ENCODE results near the gene NUP210. TPM values are rescaled to one million over a fixed set of nuclear protein-coding genes. Genes with fewer than 3 reads are reported as not detected.

The NUP210 gene
- polyA plus RNA-seq, 6 donors from 2014 or later = 10.4 to 69.3 (median 38.6) TPM

DNA sequence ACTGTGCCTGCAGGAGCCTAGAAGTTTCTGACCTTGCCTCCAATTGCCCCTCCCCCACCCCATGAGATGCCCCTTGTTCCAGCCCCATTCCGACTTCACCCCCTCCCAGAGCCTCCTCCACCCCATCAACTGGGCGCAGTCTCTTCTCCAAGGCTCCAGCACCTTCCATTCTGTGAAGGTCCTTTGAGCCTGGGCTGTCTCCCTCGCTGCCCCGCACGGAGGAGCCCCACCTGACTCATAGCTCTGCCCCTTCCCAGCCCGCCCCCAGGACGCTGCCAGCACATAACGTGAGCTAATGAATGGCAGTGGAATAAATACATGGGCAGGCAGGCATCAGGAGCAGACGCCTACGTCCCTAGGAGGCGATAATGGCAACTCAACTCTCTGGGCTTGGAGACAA, 113.1 kb downstream of the NUP210 start:
- H3K27ac Mint-ChIP-seq = peak overlapping the region in 1 of 6 donors; percentile 47
- H3K4me3 Mint-ChIP-seq = no peak overlapping the region

DNA sequence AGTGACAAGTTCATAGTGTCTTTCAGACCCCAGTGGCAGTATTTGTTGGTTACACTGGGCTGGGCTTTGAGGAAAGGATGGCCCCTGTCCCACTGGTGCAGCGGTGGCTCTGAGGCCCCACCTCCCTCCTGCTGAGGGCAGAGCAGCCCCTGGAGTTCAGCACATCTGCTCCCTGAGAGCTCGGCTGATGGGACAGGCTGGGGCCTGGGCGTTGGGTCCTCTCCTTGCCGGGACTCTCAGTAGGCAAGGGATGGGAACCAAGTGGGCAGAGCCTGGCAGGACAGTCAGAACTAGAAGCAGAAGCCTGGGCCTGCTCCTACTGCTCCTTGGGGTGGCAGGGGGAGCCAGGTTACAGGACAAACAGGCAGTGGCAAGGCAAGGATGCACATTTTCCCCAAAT, 114.5 kb downstream of the NUP210 start:
- Mint-ChIP-seq H3K9me3 (no peaks in the 10 kb centered on the region), H3K4me1 (peaks cover 0 to 11% (median 8%) of the 10 kb centered on the region in 3 donors), H3K27ac (no peak overlapping the region), H3K27me3 (peaks cover 0 to 7% (median 7%) of the 10 kb centered on the region in 3 donors), H3K4me3 (no peak overlapping the region), H3K36me3 (no peaks in the 10 kb centered on the region)
- DNase-seq = no peak
- no peak for ATAC-seq (ENCODE audit: low read depth in 2 of 2)

More for the DNA sequence above, 113.1 kb downstream of the NUP210 start:
- Mint-ChIP-seq H3K36me3 (no peaks in the 10 kb centered on the region), H3K4me1 (peaks cover 0 to 11% (median 8%) of the 10 kb centered on the region in 3 donors), H3K27me3 (no peaks in the 10 kb centered on the region), H3K9me3 (no peaks in the 10 kb centered on the region)
- ATAC-seq (ENCODE audit: low read depth in 2 of 2) (no peak), DNase-seq (no peak)

DNA sequence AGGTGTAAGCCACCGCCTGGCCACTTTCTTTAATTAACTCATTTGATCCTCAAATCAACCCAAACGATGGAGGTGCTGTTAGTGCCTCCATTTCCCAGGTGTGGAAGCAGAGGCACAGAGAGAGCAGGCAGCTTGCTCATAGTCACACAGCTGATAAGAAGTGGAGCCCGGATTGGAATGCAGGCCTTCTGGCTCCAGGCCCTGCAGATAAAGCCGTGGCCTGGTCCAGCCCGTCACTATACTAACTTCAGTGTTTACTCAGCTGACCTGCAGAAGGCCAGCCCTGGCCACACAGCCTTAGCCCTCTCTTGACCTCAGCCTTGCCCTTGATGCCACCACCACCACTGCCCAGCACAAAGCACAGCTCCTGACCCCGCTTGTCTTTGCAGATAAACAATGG, 116.7 kb downstream of the NUP210 start:
- H3K36me3 Mint-ChIP-seq = no peaks in the 10 kb centered on the region
- no peaks in the 10 kb centered on the region for H3K9me3 Mint-ChIP-seq
- DNase-seq (no peak), ATAC-seq (ENCODE audit: low read depth in 2 of 2) (no peak)
- peaks cover 0 to 9% (median 3%) of the 10 kb centered on the region in 3 donors for H3K4me1 Mint-ChIP-seq
- peak overlapping the region in 2 of 6 donors; percentile 11 to 56 for H3K27ac Mint-ChIP-seq
- H3K27me3 Mint-ChIP-seq = peaks cover 4 to 22% (median 7%) of the 10 kb centered on the region in 3 donors
- no peak overlapping the region for H3K4me3 Mint-ChIP-seq

DNA sequence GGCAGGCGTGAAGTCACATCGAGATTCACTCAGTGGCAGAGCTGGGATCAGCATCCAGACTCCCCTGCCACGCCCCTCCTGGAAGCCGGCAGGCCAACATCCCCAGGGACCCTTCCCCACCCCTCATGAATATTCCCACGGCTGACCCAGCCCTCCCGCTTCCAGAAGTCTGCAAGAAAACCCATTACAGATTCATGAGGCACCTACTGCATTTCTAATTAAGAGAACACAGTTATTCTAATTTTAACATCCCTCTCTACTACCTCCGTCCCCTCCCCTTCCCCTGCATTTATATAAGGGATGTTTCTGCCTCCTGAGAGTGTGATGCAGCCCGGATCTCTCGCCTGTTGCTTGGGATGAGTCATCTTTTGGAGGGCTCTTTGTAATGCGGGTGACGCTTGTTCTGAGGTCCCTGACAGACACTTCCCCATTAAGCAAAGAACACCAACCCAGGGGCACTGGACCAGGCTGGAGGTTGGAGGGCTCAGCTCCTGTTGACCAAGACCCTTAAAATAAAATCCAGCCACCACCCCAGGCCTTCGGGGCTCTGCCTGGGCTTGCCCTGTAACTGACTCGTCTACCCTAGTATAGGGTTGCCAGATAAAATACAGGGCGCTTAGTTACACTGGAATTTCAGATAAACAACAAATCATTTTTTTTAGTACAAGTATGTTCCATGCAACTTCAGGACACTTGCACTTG, 118.7 kb downstream of the NUP210 start:
- Mint-ChIP-seq H3K36me3 (no peaks in the 10 kb centered on the region), H3K4me3 (peak overlapping the region in 1 of 8 donors; percentile 77), H3K27me3 (peaks cover 15 to 32% (median 18%) of the 10 kb centered on the region in 3 donors), H3K9me3 (no peaks in the 10 kb centered on the region), H3K4me1 (peaks cover 5 to 7% (median 6%) of the 10 kb centered on the region in 3 donors), H3K27ac (peak overlapping the region in 1 of 6 donors; percentile 76)
- peak in 1 of 2 donors; percentile 13 for ATAC-seq (ENCODE audit: low read depth in 2 of 2)
- no peak for DNase-seq

DNA sequence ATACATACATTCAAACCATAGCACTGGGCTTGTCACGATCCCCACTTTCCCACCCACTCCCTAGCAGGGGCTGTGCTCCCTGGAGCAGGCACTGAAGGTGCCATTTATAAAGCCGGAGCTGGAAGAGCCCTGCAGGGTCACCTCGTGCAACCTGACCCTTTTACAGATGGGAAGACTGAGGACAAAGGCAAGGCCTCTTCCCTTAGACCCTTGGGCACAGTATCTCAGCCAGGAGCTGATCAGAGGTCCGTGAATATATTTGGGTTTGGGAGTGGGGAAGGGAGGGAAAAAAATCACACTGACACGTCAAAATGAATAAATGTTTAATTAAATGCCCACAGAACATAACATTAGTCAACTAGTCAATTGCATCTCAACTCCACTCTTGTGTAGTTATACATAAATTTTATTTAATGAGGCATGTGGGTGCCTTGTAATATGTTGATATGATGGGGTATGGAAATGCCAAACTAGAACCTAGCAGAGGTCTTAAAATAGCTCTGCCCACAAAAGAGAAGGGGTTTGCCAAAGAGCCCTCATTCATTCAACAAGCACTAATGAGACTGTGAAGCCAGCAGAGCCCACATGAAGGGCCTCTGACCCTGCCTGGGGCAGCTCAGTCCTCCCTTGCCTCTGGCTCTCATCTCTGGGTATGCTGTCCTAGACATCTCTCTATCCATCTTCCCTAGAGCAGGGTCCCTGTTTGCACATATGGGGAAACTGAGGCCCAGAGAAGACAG, 119.4 kb downstream of the NUP210 start:
- H3K36me3 Mint-ChIP-seq = no peaks in the 10 kb centered on the region
- peaks cover 5 to 9% (median 6%) of the 10 kb centered on the region in 3 donors for H3K4me1 Mint-ChIP-seq
- peak overlapping the region in 1 of 8 donors; percentile 39 for H3K4me3 Mint-ChIP-seq
- H3K27ac Mint-ChIP-seq = peak overlapping the region in 1 of 6 donors; percentile 76
- H3K9me3 Mint-ChIP-seq = no peaks in the 10 kb centered on the region
- ATAC-seq (ENCODE audit: low read depth in 2 of 2) (no peak), DNase-seq (no peak)
- H3K27me3 Mint-ChIP-seq = peaks cover 17 to 36% (median 22%) of the 10 kb centered on the region in 3 donors

DNA sequence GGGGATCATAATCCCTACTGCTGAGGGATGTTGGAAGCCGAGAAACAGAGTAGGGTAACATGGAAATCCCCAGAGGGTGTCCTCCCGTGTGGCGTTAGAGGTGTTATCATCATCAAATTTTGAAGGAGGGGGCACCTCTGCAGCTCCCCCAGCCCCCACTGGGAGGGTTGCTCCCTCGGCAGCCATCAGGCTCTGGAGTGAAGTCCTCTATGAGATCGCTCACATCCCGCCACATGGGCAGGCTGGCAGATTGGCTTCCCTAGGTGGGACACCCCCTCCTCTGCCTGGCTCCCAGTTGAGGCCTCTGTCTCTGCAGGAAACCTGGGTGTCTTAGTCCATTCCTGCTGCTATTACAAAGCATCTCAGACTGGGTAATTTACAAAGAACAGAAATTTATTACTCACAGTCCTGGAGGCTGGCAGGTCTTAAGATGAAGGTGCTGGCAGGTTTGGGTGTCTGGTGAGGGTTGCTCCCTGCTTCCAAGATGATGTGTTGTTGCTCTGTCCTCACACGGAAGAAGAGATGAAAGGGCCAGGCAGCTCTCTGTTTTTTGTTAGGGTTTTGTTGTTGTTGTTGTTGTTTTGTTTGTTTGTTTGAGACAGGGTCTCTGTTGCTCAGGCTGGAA, 120.5 kb downstream of the NUP210 start:
- peaks cover 21 to 47% (median 29%) of the 10 kb centered on the region in 3 donors for H3K27me3 Mint-ChIP-seq
- H3K36me3 Mint-ChIP-seq = no peaks in the 10 kb centered on the region
- H3K27ac Mint-ChIP-seq = peak overlapping the region in 1 of 6 donors; percentile 49
- no peaks in the 10 kb centered on the region for H3K9me3 Mint-ChIP-seq
- DNase-seq (no peak), ATAC-seq (ENCODE audit: low read depth in 2 of 2) (no peak)
- H3K4me3 Mint-ChIP-seq = no peak overlapping the region
- H3K4me1 Mint-ChIP-seq = peaks cover 4 to 12% (median 6%) of the 10 kb centered on the region in 3 donors

DNA sequence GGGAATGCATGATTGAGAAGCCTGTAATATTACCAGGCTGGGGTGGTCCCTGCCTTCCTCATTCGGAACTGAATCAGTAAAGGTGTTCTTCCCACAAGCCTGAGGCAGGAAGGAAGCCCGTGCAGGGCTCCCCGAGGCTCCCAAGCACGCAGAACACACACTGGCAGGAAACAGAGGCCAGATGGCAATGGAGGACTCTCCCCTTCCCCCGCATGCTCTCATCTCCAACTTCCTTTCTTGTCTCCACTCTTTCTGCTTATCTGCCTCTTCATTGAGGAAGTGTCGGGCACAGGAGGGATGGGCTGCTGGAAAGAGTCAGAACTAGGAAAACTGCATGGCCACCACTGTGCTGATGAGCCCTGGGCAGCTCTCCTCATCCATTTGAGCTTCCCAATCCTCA, 123.5 kb downstream of the NUP210 start:
- H3K4me3 Mint-ChIP-seq = no peak overlapping the region

DNA sequence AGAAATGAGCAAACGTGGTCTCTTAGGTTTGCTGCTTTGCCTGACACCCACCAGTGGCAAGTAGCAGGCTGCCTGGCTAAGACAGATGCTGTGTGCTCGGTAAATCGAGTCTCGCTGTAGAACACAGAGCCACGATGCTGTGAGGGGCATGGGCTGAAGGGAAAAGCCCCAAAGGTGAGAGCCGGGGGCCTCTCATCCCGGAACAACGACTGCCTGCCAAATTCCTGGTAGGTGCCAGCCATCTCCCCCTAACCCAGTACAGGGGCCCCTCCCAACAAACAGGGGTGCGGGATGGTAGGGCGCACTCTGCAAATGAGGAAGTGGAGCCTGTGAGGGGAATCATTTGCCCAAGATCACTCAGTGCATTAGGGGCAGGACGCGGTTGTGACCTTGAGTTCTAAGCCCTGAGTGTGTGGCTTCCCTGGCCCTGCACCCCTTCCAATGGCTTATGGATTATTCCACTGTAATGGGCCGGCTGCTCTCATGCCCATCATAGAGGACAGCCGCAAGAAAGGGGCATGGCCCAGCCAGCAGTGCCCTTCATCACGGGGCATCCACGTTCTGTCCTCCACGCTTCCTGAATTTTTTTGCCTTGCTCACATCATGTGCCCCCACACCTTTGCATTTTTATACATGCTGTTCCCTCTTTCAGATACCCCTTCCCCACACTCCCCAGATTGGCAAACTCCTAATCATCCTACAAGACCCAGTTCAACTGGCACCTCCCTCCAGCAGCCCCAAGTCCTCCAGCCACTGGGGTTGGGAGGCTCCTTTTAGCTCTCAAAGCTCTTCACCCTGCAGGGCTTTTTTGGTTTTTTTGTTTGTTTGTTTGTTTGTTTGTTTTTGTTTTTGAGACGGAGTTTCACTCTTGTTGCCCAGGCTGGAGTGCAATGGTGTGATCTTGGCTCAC, 125.4 kb downstream of the NUP210 start:
- peak; percentile 88 to 94 for ATAC-seq (ENCODE audit: low read depth in 2 of 2)
- Mint-ChIP-seq H3K27me3 (peaks cover 31 to 39% (median 36%) of the 10 kb centered on the region in 3 donors), H3K36me3 (no peaks in the 10 kb centered on the region), H3K4me3 (no peak overlapping the region), H3K9me3 (no peaks in the 10 kb centered on the region), H3K27ac (no peak overlapping the region), H3K4me1 (peaks cover 4 to 19% (median 6%) of the 10 kb centered on the region in 3 donors)
- DNase-seq = no peak

More for the DNA sequence above, 123.5 kb downstream of the NUP210 start:
- no peaks in the 10 kb centered on the region for H3K36me3 Mint-ChIP-seq
- H3K4me1 Mint-ChIP-seq = peaks cover 4 to 19% (median 6%) of the 10 kb centered on the region in 3 donors
- H3K27ac Mint-ChIP-seq = peak overlapping the region in 2 of 6 donors; percentile 29 to 69
- no peak for ATAC-seq (ENCODE audit: low read depth in 2 of 2)
- no peaks in the 10 kb centered on the region for H3K9me3 Mint-ChIP-seq
- H3K27me3 Mint-ChIP-seq = peaks cover 32 to 47% (median 42%) of the 10 kb centered on the region in 3 donors
- no peak for DNase-seq

DNA sequence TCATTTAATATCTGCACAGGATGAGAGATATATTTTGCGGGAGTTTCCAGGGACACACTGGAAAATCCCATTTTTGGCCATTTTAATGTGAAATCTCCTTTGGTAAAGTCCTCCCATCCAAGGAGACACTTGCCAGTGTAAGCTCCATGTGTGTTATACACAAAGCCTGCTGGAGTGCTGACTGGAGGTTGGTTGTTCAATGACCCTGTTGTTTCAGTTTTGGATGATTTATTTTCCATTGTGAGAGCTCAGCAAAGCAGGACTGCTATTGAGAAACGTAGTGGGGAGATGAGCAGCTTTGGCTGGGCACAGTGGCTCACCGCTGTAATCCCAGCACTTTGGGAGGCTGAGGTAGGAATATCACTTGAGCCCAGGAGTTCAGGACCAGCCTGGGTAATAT, 127.7 kb downstream of the NUP210 start:
- Mint-ChIP-seq H3K4me1 (peaks cover 4 to 19% (median 6%) of the 10 kb centered on the region in 3 donors), H3K36me3 (peaks cover under 1 to 2% of the 10 kb centered on the region in 2 donors), H3K27me3 (peaks cover 33 to 43% (median 43%) of the 10 kb centered on the region in 3 donors), H3K9me3 (peaks cover under 1 to 6% (median 2%) of the 10 kb centered on the region in 7 donors), H3K4me3 (no peak overlapping the region), H3K27ac (no peak overlapping the region)
- no peak for DNase-seq
- no peak for ATAC-seq (ENCODE audit: low read depth in 2 of 2)

DNA sequence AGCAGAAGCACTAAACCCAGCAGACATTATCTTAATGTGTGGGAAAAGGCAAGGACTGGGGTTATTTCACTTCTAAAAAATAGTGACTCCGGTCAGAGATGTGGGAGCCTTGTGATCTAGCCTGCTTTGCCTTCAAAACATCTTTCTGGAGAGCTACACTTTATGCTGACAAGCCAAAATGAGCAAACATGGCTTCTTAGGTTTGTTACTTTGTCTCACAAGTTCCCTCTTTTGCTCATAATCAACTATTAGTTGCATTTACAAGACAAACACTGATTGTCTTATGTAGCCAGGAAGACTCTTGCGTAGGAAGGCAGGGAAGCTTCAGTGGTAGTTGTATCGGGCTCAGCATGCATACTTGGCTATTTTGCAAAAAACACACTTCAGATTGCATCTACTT, 129.2 kb downstream of the NUP210 start:
- peaks cover 14% of the 10 kb centered on the region in 2 donors for H3K36me3 Mint-ChIP-seq
- H3K4me3 Mint-ChIP-seq = no peak overlapping the region
- DNase-seq = no peak
- H3K9me3 Mint-ChIP-seq = peaks cover 4 to 19% (median 14%) of the 10 kb centered on the region in 7 donors
- peaks cover 34 to 44% (median 44%) of the 10 kb centered on the region in 3 donors for H3K27me3 Mint-ChIP-seq
- H3K27ac Mint-ChIP-seq = no peak overlapping the region
- peaks cover 0 to 15% (median 4%) of the 10 kb centered on the region in 3 donors for H3K4me1 Mint-ChIP-seq
- ATAC-seq (ENCODE audit: low read depth in 2 of 2) = no peak

DNA sequence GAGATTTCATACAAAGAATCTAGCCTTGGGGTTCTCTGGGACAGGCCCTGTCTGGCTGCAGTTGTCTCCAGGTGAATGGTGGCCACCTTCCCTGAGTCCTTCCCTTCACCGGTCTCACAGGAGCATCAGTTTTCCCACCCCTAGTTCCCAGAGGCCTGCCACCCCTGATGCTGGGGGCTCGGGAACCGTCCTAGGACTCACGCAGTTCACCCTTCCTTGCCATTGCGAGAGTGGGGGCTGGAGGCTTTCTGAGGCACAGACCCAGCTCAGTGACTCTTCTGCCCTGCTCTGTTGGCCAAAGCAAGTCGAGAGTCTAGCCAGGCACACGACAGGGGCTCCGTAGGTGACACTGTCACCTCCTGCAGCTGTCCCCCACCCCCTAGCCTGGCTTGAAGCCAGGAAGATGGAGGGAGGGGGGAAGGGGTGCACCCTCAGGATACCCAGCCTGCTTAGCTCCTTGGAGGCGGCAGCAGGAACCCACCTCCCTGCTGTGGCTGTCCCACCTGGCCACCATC, 130.3 kb downstream of the NUP210 start:
- no peak overlapping the region for H3K4me3 Mint-ChIP-seq
- H3K27me3 Mint-ChIP-seq = peaks cover 36 to 44% (median 42%) of the 10 kb centered on the region in 3 donors
- H3K36me3 Mint-ChIP-seq = peaks cover 14 to 16% of the 10 kb centered on the region in 2 donors
- H3K9me3 Mint-ChIP-seq = peaks cover 4 to 22% (median 14%) of the 10 kb centered on the region in 7 donors
- no peak overlapping the region for H3K27ac Mint-ChIP-seq
- no peak for ATAC-seq (ENCODE audit: low read depth in 2 of 2)
- DNase-seq = no peak
- H3K4me1 Mint-ChIP-seq = peaks cover 0 to 14% (median 1%) of the 10 kb centered on the region in 3 donors

Measured in naive B cell (primary cell).